ENCODE results near the gene ARPC5L.

Gene ARPC5L

DNA sequence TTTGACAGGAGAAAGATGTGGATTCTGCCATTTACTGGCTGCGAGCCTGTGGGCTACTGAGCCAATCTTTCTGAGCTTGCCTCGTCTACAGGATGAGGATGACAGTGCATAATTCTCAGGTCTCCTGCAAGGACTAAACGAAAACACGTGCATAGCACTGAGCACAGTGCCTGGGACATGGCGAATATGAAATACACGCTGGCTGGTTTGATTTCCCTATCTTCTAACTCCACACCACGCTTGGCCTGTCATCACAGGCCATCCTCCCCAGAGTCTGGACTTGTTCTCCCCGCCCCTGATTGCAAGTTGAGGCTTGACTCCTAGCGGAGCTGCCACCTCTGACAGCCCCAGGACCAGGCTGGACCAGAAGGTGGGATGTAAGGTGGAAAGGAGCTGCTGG, 37.9 kb downstream of the ARPC5L start:
- Histone ChIP-seq H3F3A (ENCODE audit: insufficient read depth) (no peaks in the 10 kb centered on the region), H3K79me2 (ENCODE audit: insufficient read depth, low read length) (no peaks in the 10 kb centered on the region), H3K27ac (ENCODE audit: low read depth, low read length) (no peak overlapping the region), H3K4me2 (ENCODE audit: low read depth, low read length, poor library complexity, severe bottlenecking) (no peak overlapping the region), H3K9me2 (replicated peaks; ENCODE audit: insufficient read depth, low read length) (no peaks in the 10 kb centered on the region), H3K36me3 (ENCODE audit: low read length) (no peaks in the 10 kb centered on the region), H2AFZ (ENCODE audit: low read depth, low read length, severe bottlenecking) (no peak overlapping the region), H3K27me3 (ENCODE audit: low read length) (no peaks in the 10 kb centered on the region), H4K20me1 (ENCODE audit: low read depth, low read length) (no peaks in the 10 kb centered on the region), H3K9me3 (ENCODE audit: insufficient read depth, low read length) (no peaks in the 10 kb centered on the region), H3K9ac (ENCODE audit: low read length) (no peak overlapping the region), H3K4me3 (ENCODE audit: insufficient read depth, low read length, poor library complexity, severe bottlenecking) (no peak overlapping the region)
- TF ChIP-seq EZH2phosphoT487 (conservative IDR thresholded peaks at IDR 0.05; ENCODE audit: low read length) = no peak
- TF ChIP-seq, protein P1, sequence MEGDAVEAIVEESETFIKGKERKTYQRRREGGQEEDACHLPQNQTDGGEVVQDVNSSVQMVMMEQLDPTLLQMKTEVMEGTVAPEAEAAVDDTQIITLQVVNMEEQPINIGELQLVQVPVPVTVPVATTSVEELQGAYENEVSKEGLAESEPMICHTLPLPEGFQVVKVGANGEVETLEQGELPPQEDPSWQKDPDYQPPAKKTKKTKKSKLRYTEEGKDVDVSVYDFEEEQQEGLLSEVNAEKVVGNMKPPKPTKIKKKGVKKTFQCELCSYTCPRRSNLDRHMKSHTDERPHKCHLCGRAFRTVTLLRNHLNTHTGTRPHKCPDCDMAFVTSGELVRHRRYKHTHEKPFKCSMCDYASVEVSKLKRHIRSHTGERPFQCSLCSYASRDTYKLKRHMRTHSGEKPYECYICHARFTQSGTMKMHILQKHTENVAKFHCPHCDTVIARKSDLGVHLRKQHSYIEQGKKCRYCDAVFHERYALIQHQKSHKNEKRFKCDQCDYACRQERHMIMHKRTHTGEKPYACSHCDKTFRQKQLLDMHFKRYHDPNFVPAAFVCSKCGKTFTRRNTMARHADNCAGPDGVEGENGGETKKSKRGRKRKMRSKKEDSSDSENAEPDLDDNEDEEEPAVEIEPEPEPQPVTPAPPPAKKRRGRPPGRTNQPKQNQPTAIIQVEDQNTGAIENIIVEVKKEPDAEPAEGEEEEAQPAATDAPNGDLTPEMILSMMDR (IDR thresholded peaks at IDR 0.05; ENCODE audit: insufficient read depth, low read length, poor library complexity, severe bottlenecking) = no peak

DNA sequence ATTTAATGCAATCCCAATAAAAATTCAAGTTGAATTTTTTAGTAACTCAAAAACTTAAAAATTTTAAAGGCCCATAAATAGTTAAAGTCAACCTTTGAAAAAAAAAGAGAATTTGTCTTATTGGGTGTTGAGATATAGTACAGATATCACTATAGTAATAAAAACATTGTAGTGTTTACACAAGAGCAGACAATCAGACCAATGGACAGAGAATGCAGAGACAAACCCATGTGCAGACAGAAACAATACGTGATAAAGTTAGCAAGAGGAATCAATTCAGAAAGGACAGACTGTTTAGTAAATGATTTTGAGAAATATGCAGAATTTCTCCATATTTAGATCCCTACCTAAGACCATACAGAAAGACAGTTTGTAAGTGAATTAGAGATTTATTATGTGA, 45.0 kb downstream of the ARPC5L start:
- no peak overlapping the region for H3K4me3 ChIP-seq (ENCODE audit: insufficient read depth, low read length, poor library complexity, severe bottlenecking)
- no peak overlapping the region for H3K4me2 ChIP-seq (ENCODE audit: low read depth, low read length, poor library complexity, severe bottlenecking)
- H3K27ac ChIP-seq (ENCODE audit: low read depth, low read length) = no peak overlapping the region
- H3K9me2 ChIP-seq (replicated peaks; ENCODE audit: insufficient read depth, low read length) = no peaks in the 10 kb centered on the region
- H3K79me2 ChIP-seq (ENCODE audit: insufficient read depth, low read length) = no peaks in the 10 kb centered on the region
- no peaks in the 10 kb centered on the region for H4K20me1 ChIP-seq (ENCODE audit: low read depth, low read length)
- no peaks in the 10 kb centered on the region for H3F3A ChIP-seq (ENCODE audit: insufficient read depth)
- no peaks in the 10 kb centered on the region for H3K36me3 ChIP-seq (ENCODE audit: low read length)
- H3K9ac ChIP-seq (ENCODE audit: low read length) = no peak overlapping the region
- no peak overlapping the region for H2AFZ ChIP-seq (ENCODE audit: low read depth, low read length, severe bottlenecking)
- no peaks in the 10 kb centered on the region for H3K9me3 ChIP-seq (ENCODE audit: insufficient read depth, low read length)
- no peaks in the 10 kb centered on the region for H3K27me3 ChIP-seq (ENCODE audit: low read length)
- TF ChIP-seq EZH2phosphoT487 (conservative IDR thresholded peaks at IDR 0.05; ENCODE audit: low read length) = no peak
- TF ChIP-seq, protein P1 (IDR thresholded peaks at IDR 0.05; ENCODE audit: insufficient read depth, low read length, poor library complexity, severe bottlenecking) = no peak

DNA sequence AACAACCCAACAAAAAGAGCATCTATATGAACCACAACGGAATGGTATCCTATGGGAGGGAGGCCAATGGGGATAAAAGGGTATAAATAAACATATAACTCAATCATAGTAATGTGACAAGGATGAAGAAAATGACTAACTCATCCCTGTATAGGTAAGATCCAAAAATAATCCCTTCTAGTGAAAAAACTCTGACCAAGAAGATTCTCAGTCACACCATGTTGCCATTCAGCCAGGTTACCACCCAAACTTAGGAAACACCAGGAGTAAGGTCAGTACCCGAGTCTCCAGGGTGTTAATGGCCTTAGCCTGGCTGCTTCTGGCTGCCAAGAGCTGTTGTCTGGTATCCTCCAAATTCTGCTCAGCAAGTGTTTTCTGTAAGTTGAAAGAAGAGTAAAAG, 46.2 kb downstream of the ARPC5L start:
- H3F3A ChIP-seq (ENCODE audit: insufficient read depth) = no peaks in the 10 kb centered on the region
- no peak overlapping the region for H3K9ac ChIP-seq (ENCODE audit: low read length)
- H3K9me3 ChIP-seq (ENCODE audit: insufficient read depth, low read length) = no peaks in the 10 kb centered on the region
- H2AFZ ChIP-seq (ENCODE audit: low read depth, low read length, severe bottlenecking) = no peak overlapping the region
- no peaks in the 10 kb centered on the region for H3K36me3 ChIP-seq (ENCODE audit: low read length)
- TF ChIP-seq, protein P1 (IDR thresholded peaks at IDR 0.05; ENCODE audit: insufficient read depth, low read length, poor library complexity, severe bottlenecking) = no peak
- H3K79me2 ChIP-seq (ENCODE audit: insufficient read depth, low read length) = no peaks in the 10 kb centered on the region
- no peaks in the 10 kb centered on the region for H3K9me2 ChIP-seq (replicated peaks; ENCODE audit: insufficient read depth, low read length)
- H3K4me3 ChIP-seq (ENCODE audit: insufficient read depth, low read length, poor library complexity, severe bottlenecking) = no peak overlapping the region
- H4K20me1 ChIP-seq (ENCODE audit: low read depth, low read length) = no peaks in the 10 kb centered on the region
- H3K27ac ChIP-seq (ENCODE audit: low read depth, low read length) = no peak overlapping the region
- no peak overlapping the region for H3K4me2 ChIP-seq (ENCODE audit: low read depth, low read length, poor library complexity, severe bottlenecking)
- H3K27me3 ChIP-seq (ENCODE audit: low read length) = no peaks in the 10 kb centered on the region

DNA sequence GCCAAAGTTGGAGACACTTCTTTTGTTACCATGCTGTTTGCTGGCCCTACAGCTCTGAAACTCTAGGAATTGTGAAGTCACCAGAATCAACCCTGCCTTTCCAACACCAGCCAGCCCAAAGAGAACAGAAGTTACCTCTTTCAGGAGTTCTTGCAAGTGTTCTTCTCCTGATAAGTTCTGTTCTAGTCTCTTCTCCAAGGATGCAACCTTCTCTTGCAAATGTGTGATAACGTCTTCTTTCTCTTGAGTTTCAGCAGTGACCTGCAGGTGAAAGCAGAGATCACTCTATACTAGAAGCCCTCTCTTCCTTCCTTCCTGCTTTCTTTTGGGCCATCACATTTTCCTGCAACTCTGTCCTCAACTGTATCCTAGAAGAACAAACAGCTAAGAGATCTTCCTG, 49.8 kb downstream of the ARPC5L start:
- TF ChIP-seq EZH2phosphoT487 (conservative IDR thresholded peaks at IDR 0.05; ENCODE audit: low read length) = no peak
- TF ChIP-seq, protein P1 (IDR thresholded peaks at IDR 0.05; ENCODE audit: insufficient read depth, low read length, poor library complexity, severe bottlenecking) = no peak
- no peak overlapping the region for H3K4me3 ChIP-seq (ENCODE audit: insufficient read depth, low read length, poor library complexity, severe bottlenecking)
- no peak overlapping the region for H3K9ac ChIP-seq (ENCODE audit: low read length)
- H4K20me1 ChIP-seq (ENCODE audit: low read depth, low read length) = no peaks in the 10 kb centered on the region
- no peak overlapping the region for H2AFZ ChIP-seq (ENCODE audit: low read depth, low read length, severe bottlenecking)
- H3K4me2 ChIP-seq (ENCODE audit: low read depth, low read length, poor library complexity, severe bottlenecking) = no peak overlapping the region
- H3F3A ChIP-seq (ENCODE audit: insufficient read depth) = 0 out of 2 replicates have a peak, but pooled peaks cover under 1% of the 10 kb centered on the region
- H3K27ac ChIP-seq (ENCODE audit: low read depth, low read length) = no peak overlapping the region
- H3K27me3 ChIP-seq (ENCODE audit: low read length) = no peaks in the 10 kb centered on the region
- no peaks in the 10 kb centered on the region; the same call in 1 of the 2 replicates for H3K36me3 ChIP-seq (ENCODE audit: low read length)
- H3K79me2 ChIP-seq (ENCODE audit: insufficient read depth, low read length) = no peaks in the 10 kb centered on the region
- no peaks in the 10 kb centered on the region for H3K9me3 ChIP-seq (ENCODE audit: insufficient read depth, low read length)
- no peaks in the 10 kb centered on the region for H3K9me2 ChIP-seq (replicated peaks; ENCODE audit: insufficient read depth, low read length)

Measured in SU-DHL-6 (cell line).